GM21717 (cell line): ENCODE results near the gene CELF4.

Source experiments
- ATAC-seq: cut with Tn5 transposase; IDR thresholded peaks from one replicate; pipeline ENCODE4 v1.9.1; 2021; ENCODE audit warnings: mild to moderate bottlenecking, moderate library complexity; ENCODE audit not compliant: unreplicated experiment

The CELF4 gene

DNA sequence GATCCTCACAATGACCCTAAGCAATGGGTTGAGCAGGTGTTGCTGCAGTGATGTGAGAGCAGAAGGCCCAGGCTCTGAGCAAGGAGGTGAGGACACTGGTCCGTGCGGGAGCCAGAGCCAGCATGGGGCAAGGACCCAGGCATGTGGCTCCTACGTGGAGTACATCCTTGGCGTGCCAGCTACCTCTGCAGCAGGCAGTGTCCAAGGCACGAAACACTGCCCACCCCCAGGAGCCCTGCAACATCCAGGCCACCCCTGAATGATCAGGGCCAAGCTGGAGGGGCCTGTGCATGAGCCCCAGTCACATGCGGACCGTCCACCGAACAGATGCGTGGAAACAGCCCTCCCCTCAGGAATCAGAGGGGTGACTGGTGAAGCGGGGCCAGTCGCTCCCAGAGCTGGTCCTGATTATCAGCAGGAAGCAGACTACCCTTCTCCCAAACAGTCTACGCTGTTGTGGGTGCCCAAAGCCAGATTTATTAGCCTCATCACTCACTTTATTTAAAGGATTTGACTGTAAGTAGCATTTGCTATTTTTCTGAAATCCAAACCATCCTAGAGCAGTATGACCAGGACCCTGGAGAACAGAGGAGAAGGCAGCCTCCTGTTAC is 16.8 kb downstream of the CELF4 start:
- ATAC-seq: no peak

DNA sequence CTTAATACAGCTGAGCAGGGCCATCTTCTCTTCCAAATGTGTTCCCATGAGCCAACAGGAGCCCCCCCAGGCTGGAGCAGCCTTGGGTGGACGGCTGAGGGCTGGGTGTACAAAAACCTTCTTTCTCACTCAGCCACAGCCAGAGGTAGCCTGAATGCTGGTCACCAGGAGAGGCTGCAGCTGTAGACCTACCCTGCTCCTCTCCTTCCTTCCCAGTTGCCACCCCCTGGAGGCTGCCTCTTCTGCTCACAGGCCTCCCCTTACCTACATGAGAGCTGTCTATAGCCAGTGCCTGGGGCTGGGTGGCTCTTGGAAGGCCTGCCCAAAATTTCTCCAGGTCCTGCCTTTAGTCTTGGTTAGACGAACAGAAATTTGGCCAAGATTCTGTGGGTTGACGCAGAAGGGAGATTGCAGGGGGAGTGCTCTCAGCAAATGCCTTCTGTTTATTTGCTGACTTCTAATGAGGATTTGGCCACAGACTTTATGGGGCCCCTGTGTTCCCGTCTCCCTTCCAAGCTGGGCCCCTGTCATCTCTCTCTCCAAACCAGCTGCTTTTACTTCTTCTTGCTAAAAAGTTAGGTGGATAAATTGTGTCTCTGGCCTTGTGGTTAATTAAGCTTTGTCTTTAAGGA is 18.3 kb downstream of the CELF4 start:
- ATAC-seq: no peak

DNA sequence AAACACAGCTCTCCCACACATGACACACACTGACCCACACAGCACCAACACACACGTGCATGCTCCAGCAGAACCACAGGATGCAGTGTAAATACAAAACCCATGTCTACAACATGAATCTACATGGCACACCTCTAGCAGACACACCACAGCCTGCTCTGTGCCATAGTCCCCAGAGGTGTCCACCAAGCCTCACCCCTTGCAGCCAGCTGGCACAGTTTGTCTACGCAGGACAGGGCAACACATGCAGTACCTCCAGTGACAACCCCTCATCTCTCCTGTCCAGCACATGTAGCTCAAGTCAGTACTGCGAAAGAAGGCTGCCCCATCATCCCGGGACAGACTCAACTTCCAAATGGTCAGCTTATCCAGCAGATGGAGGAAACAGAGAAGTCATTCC is 18.9 kb downstream of the CELF4 start:
- ATAC-seq: no peak

DNA sequence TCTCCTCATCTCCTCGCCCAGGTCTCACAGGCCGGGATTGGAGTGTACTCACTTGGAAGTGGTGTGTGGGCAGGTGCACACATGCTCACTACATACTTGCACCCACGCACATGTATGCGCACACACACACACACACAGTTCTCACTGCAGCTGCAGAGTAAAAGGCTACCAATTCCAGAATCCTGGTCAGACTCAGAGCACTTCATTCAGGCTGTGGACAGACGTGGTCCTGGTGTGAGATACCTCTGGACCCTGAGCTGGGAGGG is 19.4 kb downstream of the CELF4 start:
- no peak for ATAC-seq

DNA sequence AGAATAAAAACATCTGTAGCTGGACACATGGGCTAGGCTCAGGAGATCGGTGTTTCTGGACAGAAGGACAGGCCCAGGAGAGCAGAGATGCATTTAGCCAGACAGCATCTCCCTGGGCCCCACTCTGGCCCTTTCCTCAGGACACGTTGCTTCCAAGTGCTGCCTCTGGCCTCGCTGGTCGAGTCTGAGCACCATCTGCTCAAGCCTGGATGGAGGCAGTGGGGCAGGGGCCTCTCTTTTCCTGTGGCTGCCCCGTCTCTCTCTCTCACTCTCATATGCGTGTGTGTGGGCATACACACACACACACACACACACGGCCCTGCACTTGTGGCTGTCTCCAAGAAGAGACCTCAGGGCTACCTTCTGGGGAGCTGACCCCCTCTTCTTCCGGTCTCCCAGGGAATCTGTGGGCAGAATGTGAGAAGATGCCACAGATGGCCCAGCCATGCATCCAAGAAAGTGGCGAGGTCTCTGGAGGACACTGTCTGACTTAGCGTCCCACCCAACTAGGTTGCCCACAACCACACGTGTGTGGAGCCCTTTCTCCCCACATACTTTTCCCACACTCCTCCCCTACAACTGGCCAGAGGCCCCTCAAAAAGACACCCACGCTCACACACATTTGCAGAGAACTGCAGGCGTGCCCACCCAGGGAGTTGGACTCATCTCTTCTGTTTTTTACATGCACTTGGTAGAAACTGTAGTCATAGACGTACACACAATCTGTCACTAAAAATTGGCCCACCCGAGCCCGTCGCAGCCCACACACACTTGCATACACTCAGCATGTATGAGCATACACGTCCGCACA is 19.9 kb downstream of the CELF4 start:
- no peak for ATAC-seq

DNA sequence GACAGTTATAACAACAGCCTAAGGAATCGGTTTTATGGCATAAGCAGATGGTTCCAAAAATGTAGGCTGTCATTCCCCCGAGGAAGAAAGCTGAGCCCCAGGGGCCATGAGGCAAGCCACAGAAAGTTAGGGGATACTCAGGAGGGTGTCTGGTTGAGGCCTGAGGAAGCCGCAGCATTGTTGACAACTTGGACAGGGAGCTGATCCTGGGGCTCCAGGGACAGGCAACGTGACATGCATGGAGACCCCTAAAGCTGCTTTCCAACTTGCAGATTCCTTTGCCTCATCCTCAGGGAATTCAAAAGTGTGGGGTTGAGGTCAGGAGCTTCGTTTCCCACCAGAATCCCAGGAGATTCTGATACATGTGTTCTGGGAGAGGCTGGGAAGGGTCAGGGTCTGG is 20.9 kb downstream of the CELF4 start:
- ATAC-seq: no peak

DNA sequence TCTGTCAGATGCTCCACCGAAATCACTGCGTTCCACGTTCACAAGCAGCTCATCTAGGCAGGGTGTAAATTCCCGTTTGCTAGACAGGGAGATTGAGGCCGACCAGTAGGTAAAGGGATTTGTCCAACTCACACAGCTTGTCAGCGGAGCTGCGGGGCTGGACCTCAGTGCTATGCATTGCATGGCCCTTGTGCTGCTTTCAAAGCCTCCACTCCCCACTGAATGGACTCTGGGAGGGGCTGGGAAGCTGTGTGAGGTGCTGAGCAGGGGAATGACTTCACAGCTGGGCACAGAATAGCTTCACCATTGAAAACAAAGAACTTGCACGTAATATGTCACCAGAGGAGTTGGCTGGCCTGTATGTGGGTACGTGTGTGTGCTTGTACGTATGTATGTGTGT is 21.4 kb downstream of the CELF4 start:
- no peak for ATAC-seq

DNA sequence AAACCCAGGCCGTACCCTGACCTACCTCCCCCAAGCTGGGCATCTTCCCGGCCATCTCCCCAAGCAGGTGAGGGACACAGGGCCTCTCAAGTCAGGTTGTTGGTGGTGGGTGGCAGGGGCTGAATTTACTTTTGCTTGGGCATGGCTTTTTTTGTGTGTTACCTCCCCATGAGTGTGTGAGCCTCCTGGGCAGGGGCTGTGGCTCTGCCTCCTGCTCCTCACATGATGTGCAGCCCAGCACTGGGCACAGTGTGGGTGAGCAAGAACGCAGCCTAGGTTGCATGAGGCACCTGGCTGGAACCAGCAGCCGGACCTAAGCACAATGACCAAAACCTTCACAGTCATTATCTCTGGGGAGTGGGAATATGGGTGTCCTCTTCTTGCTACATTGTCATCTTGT is 22.3 kb downstream of the CELF4 start:
- no peak for ATAC-seq

DNA sequence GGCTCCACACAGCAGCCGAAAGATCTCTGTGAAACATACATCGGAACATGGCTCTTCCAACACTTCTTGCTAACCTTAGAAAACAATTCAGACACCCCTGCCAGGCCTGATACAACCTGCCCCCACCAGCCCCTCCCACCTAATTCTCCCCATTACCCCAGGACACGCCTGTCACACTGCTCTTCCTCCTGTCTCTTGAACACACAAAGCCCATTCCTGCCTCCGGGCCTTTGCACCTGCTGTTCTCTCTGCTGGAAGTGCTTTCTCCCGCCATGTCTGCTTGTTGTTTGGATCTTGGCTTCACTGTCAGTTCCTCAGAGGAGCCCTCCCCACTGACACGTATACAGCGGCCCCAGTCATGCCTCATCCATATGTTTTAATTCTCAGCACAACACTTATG is 24.1 kb downstream of the CELF4 start:
- no peak for ATAC-seq

DNA sequence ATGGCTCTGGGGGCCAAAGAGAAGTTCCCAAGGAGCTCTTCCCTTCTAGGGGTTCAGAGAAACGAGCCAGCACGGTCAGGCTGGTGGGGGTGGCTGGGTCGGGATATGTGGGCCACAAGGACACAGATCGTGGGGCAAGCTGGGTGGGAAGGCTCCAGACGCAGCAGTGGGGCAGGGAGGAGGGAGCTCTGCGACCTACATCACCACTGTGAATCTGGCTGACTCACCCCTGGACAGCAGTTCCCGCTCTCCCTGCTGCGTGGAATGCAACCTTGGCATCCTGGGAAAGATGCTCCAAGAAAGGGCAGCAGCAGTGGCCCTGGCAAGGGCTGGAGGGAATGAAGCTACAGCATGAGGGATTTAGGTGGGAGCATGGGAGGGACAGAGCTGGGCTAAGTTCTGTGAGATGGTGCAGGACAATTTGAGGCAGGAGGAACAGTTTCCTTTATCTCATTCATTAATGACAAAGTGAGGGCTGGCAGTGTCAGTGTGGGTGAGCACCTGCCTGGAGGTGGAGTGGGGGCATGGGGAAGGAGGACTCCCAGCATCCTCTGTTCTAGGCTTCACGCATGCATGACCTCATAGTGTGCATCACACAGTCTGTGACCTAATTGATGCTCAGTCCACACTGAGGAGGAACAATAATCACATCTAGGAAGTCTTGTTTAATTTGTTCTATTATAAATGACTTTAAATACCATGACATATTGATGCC is 25.0 kb downstream of the CELF4 start:
- ATAC-seq: no peak

DNA sequence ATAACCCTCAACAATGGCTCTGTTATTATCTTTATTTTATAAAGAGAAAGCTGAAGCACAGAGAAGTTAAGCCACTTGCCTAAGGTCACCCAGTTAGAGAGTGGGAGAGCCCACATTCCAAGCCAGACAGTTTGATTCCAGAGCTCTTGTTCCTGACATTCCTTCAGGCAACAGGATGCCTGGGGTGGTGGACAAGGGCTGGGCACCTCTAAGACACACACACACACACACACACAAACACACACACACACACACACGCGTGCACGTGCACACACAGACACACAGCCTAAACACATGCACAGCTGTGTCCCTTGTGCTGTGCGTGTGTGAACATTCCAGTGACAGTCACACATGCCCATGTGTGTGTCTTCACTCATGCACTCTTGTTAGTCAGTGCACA is 26.4 kb downstream of the CELF4 start:
- no peak for ATAC-seq

DNA sequence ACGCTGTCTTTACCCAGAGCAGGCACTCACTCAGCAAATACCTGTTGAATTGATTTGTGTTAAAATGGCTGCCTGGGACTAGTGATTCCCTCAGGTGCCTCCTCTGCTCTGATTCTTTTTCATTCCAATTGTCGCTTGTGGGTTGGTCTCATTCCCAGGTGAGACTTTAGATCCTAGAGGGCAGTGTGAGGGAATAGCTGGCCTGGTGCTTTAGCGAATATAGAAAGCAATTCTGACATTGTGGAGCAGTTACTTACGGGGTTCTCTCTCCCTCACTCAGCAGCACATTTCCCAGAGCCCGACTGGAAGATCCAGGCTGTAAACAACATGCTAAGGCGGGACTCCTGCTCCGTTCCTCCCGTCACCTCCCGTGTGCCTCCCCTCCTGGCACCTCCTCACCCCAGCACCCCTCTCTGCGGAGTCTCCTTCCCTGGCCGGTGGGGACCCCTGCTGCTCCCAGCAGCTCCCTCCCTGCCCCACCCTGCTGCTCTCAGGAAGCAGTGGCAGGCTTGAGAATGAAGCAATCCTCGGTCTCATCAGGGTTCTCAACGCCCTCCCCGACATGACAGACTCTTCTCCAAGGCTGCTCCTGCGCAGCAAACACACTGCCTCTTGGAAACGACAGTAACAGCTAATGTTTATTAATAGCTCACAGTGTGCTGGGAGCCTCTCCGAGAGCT is 26.9 kb downstream of the CELF4 start:
- no peak for ATAC-seq

DNA sequence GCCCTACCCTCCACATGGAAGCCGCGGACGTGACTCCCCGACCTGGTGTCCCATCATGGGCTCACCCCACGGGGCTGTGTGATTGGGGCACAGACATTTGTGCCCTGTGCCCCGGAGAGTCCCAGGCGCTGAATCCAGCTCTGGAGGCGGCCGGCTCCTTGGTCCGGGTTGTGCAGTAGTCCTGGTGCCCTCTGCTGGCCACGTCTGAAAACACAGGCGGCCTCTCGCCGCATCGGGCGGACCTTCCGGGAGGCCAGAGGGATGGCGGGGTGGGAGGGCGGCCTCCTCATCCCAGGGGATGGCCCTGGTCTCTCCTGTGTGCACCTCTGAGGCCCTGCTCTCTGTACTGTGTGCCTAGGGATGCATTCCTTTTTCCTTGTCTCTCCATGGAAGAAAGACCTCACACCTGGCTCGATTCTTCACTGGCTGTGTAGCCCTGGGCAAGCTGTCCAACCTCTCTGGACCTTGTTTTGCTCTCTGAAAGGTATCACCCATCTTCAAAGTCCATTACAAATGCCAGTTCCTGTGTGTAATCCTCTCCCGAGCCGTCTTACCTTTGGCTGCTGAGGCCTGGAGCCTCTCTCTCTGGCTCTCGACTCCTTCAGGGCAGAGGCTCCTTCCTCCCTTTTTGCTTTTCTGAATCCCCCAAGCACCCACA is 27.6 kb downstream of the CELF4 start:
- ATAC-seq: peak; percentile 85

DNA sequence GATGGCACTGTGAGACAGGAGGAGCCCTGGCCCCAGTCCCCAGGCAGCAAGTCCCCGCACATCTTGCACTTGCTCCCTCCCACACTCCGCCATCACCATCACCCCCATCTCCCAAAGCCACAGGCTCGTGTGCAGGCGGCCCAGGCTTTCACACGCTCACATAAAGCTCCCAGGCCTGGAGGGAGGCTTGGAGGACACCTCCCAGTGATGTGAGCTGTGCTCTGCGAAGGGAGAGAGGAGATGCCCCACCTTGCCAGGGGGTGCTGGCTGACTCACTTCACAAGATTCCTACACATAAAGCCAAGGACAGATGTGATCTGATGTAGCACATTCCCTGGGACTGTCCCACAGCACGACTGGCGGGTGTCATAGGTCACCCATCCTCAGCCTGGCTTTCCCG is 28.9 kb downstream of the CELF4 start:
- ATAC-seq: no peak

DNA sequence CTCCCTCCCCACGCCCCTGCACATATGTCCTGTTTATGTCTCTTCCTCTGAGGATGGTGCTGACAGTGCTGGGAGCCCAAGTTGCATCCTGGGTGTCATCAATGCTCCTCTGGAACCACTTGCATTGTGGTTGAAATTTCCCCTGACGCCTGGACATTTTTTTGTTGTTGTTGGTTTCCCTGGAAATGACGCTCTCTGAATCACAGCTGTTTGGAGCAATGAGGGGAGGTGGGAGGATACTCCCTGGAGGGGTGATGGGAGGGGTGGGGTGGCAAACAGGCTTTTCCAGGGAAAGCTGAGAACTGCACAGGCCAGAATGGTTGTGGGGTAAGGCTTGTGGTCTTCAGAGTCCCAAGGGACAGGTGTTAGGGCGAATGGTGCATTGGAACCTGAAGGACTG is 29.6 kb downstream of the CELF4 start:
- no peak for ATAC-seq

DNA sequence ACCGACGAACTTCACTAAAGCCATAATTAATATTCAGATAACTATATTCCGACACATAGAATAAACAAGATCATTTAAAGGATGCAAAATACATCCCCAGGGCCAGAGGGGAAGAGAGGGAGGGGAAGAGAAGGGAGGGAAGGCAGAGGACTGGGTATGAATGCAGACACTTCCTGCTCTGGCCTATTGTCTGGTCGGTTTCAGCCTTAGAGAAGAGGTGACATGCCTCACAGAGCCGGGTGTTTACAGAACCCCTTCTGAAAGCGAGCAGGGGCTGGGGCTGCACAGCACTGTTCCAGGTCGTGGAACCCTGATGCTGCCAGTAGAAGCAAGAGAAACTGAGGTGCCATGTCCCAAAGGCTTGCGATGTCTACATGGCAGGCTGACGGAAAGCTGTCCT is 31.0 kb downstream of the CELF4 start:
- no peak for ATAC-seq

DNA sequence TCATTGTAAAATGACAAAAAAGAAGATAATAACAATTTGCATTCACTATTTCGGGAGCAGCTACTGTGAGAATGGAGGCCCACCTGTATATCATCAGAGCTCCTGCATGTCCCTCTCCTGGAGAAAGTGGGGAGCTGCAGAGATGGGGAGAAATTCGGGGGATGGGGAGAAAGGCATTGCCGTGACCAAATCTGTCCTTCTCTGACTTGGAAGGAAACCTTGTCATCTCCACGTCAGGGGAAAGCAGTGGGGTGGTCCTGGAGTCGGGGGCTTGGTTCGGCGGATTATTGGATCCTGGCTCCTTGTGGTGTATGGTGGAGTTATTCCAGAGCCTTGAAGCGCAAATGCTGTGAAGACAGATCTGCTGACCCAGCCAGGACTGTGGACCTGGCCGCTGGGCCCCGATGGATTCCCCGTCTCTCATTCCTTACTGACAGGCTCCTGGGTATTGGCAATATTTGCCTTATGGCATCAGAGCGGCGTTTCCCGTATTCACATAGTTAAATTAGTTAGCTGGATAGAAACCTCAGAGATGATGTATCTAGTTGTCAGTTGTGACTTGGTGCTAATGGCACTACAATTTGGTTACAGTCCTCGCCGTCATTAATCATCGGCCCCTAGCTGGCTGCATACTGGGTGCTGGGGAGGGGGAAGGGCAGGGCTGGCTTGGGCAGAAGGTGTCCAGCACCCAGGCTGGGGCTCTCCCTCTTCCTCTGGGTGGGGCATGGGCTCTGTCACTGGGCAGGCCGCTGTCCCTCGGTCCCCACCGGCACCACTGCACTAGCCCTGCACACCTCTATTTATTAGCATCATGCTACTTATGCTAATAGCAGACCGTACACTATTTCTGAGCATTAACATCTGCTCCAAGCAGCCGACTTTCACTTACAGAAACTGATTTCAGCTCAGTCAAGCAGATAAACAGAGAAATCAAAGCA is 31.7 kb downstream of the CELF4 start:
- no peak for ATAC-seq

DNA sequence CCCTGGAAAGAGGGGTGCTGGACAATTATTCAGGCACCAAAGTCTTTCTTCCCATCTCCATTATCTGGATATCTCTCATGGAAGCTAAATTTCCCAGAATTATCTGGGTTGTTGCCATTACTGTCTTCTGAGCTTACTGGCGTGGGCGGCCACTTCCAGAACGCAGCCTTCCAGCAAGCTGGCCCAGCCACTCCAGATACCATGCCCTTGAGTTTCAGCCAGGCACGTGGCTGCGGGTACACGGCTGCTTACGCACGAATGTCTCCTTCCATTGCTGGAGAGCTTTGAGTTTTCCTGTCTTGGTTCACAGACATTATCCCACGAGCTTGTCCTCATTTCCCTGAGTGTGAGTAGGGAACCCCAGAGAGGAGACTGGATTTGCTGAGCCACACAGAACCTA is 32.7 kb downstream of the CELF4 start:
- ATAC-seq: no peak

DNA sequence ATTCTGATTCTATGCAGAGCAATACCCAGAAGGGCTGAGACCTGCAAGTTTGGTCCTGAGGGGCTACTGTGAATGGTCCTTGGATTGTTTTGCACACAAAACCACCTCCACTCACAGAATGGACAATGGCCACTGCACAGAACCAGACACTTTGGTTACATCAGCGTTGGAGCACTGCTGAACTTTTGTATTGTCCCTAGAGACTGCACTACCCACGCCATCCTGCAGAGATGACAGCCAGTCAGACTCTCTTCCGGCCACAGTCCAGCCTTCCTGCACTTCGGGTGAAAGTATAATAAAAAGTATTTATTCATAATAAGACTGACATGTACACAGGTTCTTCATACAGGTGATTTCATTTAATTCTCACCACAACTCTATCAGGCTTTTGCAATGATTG is 35.7 kb downstream of the CELF4 start:
- ATAC-seq: peak; percentile 71

DNA sequence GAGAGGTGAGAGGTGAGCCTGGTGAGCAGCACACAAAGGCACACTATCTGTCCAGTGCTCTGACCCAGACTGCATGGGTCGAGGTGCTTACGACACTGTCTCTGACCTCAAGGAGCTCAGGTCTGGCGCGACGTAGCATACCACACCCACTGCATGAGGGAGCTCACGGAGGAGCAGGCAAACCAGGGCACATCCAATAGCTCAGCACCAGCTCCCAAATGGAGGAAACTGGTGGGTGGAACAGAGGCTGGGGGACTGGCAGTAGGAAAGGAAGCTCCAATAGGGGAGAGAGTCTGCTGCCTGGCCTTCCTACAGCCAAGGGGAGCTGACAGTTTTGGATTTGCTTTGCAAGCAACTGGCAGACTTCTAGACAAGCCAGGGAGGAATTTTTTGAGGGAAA is 36.3 kb downstream of the CELF4 start:
- ATAC-seq: no peak
